HG03342 (cell line): ENCODE data around the gene GBE1.

ENCODE experiments used
- ATAC-seq: cut with Tn5 transposase; IDR thresholded peaks from one replicate; pipeline ENCODE4 v1.9.1; 2021; ENCODE audit warnings: mild to moderate bottlenecking, moderate library complexity; ENCODE audit not compliant: unreplicated experiment

Gene GBE1

DNA sequence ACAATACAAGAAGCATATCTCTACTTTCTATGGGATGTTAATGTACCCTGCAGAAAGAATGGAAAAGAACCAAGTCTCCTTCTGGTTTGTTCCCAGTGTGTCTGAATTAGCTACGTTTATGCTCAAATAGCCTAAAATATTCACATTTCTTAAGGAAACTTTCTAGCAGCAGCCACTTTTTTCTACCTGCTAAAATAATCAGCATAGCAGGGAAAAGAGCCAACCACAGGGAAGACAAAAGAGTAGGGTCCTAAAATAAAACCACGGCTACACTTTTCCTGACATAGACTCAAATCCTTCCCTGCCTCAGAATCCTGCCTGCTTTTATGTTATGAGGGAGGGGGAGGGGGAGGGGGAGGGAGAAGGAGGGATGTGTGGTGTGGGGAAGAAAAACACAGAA is 136.7 kb downstream of the GBE1 start:
- ATAC-seq = no peak

DNA sequence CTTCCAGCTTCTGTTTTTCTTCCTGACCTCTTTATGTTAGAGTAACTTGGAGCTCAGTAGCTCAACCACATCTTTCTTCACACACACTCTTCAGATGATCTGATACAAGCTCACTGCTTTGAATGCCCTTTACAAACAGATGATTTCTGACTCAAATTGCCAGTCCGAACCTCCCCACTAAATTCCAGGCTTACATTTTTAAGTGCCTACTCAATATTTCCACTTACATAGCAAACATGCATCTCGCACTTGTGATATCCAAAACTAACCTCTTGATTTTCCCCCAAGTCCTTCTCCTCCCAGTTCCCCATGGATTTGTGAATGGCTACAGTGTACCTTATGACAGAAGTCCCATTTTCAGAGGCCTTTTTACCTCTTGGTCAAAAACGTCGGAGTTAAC is 139.1 kb downstream of the GBE1 start:
- ATAC-seq = no peak

DNA sequence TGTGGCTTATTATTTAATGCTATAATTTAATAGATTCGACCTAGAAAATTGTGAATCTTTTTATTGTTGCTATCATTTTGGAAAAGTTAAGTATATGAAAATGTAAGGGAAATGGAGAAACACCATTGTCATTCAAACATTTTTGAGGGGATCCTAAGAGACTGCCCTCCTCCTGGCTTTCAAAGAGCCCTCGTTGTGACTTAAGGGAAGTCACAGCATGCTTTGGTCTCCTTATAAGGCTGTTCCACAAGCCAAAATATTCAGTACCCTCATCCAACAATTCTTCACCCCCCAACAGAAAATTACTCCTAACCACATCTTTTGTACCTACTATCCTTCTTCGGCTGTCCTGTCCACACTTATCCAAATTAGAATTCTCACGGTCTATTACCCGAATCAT is 140.2 kb downstream of the GBE1 start:
- ATAC-seq = no peak

DNA sequence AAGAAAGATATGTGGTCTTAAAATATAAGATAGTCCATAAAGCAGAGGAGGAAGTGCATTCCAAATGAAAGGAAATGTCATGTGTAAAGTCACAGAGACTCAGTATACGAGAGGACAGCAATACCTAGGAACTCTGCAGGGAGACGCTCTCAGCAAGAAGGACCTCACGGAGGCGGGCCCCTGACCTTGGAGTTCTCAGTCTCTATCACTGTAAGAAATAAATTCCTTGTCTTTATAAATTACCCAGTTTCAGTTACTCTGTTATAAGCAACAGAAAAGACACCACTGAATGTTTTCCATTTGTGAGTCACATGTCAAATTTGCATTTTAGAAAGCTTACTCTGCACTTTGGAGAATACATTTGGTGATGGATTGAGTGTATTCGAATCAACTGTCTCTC is 140.6 kb downstream of the GBE1 start:
- no peak for ATAC-seq

DNA sequence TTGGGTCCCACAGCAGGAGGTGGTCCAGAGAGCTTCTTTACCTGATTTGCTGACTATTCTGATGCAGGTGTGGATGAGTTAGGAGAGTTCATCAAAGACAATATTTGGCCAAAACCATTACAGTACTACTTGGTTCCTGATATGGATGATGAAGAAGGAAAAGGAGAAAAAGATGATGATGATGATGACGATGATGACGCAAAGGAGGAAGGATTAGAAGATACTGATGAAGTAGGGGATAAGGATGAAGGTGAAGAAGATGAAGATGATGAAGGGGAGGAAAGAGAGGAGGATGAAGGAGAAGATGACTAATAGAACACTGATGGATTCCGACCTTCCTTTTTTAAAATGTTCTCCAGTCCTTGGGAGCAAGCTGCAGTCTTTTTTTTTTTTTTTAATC is 148.7 kb downstream of the GBE1 start:
- no peak for ATAC-seq

DNA sequence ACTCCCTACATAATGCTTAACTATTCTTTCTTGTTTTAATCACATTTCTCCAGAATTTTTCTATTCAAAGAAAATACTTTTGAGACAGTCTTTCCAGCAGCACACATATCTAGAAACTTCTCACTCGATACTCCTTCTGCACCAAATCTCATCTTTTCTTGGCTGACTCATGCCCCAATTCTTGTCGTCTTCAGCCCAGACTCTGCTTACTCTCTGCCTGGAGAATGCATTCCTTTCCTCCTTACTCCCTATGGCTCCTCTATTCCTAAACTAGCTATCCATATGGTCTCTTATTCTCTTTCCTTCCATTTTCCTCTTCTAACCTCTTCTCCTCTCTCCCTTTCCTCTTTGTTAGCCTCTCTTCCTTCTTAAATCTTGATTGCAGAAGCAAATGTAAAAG is 158.7 kb downstream of the GBE1 start:
- ATAC-seq = no peak

DNA sequence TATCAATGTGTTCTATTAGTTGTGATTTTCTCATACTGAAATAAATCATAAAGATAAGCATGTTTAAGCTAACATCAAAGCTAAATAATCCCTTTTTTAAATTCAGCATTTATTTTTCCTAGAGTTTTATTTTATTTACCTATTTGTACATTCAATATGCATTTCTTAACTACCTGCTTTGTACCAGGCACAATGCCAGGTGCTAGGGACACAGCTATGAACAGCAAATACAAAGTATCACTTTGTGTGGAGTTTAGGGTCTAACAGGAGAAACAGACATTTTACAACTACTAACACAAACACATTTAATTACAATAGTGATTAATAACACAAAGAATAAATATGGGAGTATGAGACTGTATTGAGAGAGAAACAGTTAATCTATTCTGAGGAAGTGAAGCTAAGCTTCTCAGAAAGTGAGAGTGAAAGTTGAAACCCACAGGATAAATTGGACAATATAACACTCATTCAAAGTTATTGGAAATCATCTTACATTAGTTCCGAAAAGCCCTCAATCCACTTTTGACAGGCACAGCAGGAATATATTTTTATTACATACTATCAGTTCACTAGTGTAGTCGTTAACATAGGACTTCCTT is 159.6 kb downstream of the GBE1 start:
- peak; percentile 53 for ATAC-seq

DNA sequence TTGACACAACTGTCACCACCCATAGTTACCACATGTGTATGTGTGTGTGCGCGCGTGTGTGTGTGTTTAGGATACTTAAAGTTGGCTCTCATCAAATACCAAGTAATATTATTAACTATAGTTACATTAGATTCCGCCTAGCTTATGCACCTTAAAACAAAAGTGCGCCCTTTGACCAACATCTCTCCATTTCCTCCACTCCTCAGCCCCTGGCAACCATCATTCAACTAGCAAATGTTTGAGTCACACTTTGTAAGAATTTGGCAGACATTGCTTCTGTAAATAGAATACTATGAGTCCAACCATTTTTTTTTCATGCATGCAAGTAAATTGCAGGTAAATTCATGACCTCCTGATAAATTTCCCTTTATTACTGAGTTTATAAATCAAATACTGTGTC is 169.3 kb downstream of the GBE1 start:
- ATAC-seq = no peak

GRCh38 chr3:81585937-81586336 is 175.5 kb downstream of the GBE1 start:
- ATAC-seq = no peak

- ATAC-seq = no peak
These were observed 176.4 kb downstream of the GBE1 start for GRCh38 chr3:81585056-81585455.

- ATAC-seq = peak; percentile 94
These were observed 179.4 kb downstream of the GBE1 start for GRCh38 chr3:81581966-81582599.

- ATAC-seq = no peak
These were observed 181.1 kb downstream of the GBE1 start for GRCh38 chr3:81580355-81580754.

GRCh38 chr3:81579744-81580143 is 181.7 kb downstream of the GBE1 start:
- ATAC-seq = no peak

DNA sequence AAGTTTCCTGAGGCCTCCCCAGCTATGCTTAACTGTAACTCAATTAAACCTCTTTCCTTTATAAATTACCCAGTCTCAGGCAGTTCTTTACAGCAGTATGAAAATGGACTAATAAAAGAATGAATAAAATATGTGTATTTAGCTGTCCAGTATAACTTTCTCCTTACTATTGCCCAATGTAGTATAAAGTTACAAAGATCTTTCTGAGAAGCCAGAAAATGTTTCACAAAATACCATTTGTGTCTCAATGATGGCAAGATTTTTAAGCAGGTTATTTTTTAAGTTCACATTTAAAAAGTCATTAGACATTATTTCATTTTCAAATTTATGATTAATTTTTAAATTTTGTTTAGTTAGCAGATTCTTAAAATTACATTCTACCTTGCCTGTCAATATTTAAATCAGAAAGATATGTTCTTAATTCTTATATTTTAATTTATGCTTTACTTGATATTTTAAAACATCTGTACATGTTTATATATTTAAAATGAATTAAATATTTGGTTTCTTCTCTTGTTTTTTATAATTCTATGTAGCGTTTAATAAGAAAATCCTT is 189.2 kb downstream of the GBE1 start:
- ATAC-seq = no peak

- ATAC-seq = no peak
These were observed 193.1 kb downstream of the GBE1 start for GRCh38 chr3:81568378-81568777.

GRCh38 chr3:81565041-81565440 is 196.4 kb downstream of the GBE1 start:
- ATAC-seq = no peak

DNA sequence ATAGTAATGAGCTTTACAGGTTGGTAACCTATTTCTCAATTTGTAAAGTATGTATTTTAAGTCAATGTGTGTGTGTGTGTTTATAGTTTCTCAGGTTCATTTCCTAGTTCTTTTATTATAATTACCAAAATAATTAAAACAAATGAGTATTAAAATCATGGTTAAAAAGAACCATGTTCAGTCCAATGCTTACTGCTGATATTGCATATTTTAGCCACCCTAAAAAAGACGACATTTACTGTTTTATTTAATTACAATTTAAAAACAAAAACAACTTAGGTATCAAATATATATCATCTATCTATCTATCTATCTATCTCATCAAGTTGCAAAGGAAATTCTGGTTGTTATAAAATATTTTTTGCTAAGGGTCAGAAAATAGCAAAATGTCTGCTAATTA is 203.3 kb downstream of the GBE1 start:
- ATAC-seq = no peak

GRCh38 chr3:81554801-81555200 is 206.6 kb downstream of the GBE1 start:
- ATAC-seq = no peak

GRCh38 chr3:81554388-81554787 is 207.1 kb downstream of the GBE1 start:
- ATAC-seq = no peak

- ATAC-seq = no peak
These were observed 211.0 kb downstream of the GBE1 start for GRCh38 chr3:81550415-81550814.

DNA sequence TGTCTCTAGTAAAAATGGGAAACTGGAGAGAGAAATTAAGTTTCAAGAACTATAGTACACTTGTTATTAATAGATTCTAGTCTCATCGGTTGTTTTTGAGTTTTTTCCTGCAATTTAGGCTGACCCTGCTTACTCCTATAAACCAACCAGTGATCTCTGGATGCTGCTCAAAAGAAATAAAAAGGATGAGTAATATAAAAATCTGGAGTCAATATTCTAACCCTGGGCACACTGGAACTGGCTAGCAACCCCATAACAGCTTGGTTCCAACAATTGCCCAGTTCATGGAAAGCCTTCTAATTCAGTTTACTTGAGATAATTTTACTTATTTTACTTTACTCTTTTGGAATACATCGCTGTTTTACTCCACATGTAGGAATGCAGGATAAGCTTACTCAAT is 211.6 kb downstream of the GBE1 start:
- no peak for ATAC-seq

DNA sequence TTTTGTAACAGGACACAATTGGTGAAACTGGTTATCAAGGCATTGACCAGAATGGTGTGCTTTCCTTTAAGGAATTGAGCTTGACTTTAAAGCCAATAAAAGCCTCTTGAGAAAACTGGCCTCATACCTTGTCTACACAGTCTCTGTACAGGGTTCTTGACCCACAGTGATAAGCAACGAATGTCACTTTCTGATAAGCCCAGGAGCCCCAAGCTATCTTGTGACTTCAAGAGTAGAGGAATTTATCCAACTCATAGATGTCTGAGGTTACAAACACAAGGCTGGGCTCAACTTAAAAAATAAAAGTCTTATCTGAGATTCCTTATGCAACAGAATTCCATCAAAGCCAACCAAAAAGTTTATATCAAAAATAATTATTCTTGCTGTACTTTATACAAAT is 212.1 kb downstream of the GBE1 start:
- ATAC-seq = no peak

GRCh38 chr3:81545572-81545971 is 215.9 kb downstream of the GBE1 start:
- no peak for ATAC-seq
